OCI-LY3 (cell line): ENCODE data around the gene RAD51B.

Experiments
- CTCF ChIP-seq: fragments of 200-600, 300-600 bp; sonication (generic); IDR thresholded peaks from 2 replicates; pipeline ENCODE4 v1.5.1; 2014; ENCODE audit warnings: antibody characterized with exemption, low read length, low read depth
- EZH2phosphoT487 ChIP-seq: fragments of 200-600 bp; shearing (Covaris generic); IDR thresholded peaks from 2 replicates; pipeline ENCODE4 v1.6.1; 2018; ENCODE audit warnings: antibody characterized with exemption, mixed run types, low read depth

GRCh38 chr14:67965696-67966095 lies 146.1 kb downstream of the RAD51B start:
- no peak for TF ChIP-seq CTCF
- TF ChIP-seq EZH2phosphoT487, result no peak
